Measurements from ENCODE around the gene ACTRT2.
A peak's percentile ranks its signal among the peaks of the same experiment; 100 is the strongest.

The ACTRT2 gene

GRCh38 chr1:3056641-3057040 lies 35.4 kb downstream of the ACTRT2 start:
- no peak for DNase-seq

- no peak for DNase-seq
Measured at GRCh38 chr1:3058263-3059030, 37.2 kb downstream of the ACTRT2 start.

- no peak for DNase-seq
Measured at GRCh38 chr1:3060127-3060526, 38.9 kb downstream of the ACTRT2 start.

DNA sequence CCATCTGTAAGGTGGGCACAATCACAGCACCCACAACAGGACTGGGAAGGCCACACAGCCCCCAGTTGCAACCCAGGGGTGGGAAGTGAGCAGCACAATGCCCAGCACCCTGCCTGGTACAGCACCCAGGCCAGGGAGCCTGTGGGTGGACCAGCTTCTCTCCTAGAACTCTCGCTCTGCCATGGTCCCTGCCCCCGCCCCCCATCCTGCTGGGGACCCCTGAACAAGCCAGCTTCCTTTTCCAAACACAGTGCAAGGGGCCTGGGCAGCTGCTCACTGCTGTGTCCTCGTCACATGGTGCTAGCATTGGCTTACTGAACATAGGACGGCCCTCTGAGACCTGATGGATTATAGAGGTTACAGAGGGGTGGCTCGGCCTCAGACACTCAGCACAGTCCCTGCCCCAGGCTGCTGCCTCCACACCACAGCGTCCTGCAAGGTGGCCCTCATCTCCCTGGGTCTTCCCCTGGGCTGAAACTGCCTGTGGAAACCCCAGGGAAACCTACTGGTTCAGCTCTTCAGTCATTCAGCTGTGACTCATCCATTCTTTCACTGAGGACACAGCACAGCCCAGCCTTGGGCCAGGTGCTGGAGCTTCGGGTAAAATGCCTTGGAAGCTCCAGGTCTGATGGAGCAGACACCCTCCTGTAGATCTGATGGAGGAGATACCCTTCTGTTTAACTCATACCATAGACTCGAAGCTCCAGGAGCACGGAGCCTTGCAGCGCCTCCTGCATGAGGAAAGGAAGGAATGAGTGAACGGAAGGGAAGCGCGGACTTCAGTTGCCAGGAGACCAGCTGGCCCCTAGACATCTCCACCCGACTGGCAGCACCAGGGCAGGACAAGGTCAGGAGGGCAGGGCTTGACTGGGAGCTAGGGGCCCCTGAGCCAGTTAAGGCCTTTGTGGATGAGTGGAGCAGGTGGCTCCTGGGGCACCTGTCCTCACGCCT lies 39.6 kb downstream of the ACTRT2 start:
- no peak for DNase-seq

GRCh38 chr1:3061566-3061965 lies 40.3 kb downstream of the ACTRT2 start:
- no peak for DNase-seq

DNA sequence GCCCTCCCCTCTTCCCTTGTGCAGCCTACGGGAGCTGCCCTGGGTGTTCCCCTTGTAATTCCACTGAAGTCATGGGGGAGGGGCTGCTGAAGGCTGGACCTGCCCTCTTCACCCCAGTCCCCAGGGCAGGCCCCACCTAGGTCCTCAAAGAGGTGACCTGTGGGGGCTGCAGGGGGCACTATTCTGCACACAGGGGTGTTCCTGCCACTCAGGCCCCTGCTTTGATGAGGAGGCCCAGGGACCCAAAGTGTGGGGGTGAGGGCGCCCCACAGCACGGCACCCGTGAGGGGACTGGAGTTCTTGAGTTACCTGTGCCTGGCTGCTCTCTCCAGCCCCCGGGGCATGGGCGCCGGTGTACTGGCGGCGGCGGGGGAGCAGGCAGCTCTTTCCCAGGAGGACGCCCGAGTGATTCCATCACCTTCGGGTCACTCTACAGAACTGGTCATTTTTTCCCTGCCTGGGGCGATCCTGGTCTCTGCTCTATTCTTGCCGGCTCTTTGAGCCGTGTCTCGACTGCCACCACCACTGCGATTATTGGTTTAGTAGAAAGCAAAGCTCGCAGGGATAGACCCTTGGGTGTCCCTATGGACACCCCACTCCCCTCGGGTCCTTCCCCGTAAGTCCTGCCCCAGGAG lies 40.8 kb downstream of the ACTRT2 start:
- no peak for DNase-seq

GRCh38 chr1:3062616-3063378 lies 41.5 kb downstream of the ACTRT2 start:
- DNase-seq, result no peak

- no peak for DNase-seq
Measured at GRCh38 chr1:3063379-3064295, 42.4 kb downstream of the ACTRT2 start.

DNA sequence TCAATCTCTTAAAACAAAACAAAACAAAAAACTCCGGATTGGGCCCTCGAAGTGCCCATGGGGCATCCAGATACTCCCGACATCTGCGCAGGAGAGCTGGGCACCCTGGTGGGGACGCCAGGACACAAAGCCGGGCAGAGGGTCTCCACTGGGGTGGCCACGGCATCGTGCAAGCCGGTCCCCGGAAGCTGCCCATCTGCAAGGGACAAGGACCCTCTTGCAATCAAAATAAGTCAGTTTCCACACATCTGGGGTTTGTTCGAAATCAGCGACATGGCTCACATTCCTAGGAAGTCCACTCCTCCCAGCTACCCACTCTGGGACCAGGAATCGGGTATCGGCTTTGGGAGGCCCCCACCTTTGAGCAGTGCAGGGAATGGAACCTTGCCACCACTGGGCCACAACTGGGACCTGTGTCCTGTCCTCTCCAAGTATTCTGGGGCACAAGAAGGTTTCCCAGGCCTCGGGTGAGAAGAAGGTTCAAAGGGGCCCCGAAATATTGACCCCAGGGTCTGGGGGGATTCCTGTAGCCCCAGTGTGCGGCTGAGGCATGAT lies 43.1 kb downstream of the ACTRT2 start:
- DNase-seq, result no peak

- no peak for DNase-seq
Measured at GRCh38 chr1:3064901-3065300, 43.6 kb downstream of the ACTRT2 start.

DNA sequence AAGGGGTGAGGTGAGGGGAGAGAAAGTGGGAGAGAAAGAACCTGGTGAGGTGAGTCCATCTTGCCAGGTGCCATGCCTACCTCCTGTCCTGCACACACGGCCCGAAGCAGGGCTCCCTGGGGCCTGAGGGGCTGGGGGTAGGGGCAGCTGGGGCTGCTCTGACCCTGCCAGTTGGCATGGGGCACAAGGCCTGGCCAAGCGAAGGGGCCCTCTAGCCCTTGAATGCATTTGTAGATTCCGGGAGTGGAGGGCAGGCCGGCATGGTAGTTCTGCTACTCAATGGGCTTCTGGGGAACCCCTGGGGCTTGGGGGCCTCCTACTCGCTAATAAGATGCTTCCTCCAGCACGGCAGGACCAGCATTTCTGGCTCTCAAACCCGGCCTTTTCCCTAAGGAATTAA lies 44.1 kb downstream of the ACTRT2 start:
- no peak for DNase-seq

DNA sequence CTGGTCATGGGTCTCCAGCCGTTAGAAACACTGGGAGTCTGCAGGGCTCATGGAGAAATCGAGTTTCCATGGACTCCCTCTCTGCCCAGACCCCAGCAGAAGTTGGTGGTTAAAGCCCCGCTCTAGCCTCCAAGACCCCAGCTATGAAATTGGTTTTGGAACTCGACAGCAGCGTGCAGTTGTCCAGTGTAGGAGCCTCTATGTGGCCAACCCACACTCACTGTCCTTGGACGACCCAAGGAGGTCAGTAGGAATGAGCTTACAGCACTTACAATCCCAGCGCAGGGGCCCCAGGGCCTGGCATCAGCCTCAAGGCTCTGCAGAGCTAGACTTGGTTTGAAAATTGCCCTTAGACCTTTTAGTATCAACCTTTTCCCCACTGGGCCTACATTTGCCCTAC lies 44.5 kb downstream of the ACTRT2 start:
- DNase-seq, result no peak

- no peak for DNase-seq
Measured at GRCh38 chr1:3066250-3066711, 45.0 kb downstream of the ACTRT2 start.

DNA sequence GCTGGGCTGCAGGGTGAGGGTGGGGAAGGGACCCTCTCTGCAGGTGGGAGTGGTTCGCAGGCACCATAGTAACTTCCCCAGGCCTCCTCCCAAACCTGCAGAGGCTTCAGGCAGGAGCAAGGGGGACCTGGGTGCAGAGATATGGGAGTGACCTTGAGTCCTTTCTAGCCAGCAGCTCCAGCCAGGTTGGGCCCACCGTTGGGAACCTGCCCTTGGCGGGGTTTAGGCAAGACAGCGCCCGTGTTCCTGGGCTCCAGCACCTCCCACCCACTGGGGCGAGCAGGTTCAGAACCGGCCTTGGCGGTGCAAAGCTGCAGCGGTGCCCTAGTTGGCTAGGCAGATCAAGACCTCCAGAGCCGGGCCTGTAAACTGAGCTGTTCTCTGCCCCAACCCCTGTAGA lies 45.6 kb downstream of the ACTRT2 start:
- DNase-seq, result no peak

DNA sequence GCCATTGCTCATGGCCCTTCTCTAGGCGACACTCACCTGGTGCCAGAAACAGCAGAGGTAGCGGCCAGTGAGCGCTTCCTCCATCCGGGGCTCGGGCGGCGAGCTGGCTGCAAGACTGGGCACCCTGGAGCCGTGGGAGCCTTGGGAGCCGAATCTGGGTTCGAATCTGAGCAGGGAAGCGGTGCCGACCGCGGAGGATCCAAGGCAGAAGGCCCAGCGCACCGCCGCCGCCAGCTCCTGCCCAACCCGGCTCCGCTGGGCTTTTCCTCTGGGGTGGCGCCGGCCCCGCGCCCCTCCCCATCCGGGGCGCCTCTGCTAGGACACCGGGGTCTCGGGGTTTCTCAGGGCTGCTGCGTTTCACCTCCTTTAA lies 46.0 kb downstream of the ACTRT2 start:
- no peak for DNase-seq

GRCh38 chr1:3067671-3068563 lies 46.6 kb downstream of the ACTRT2 start:
- DNase-seq, result no peak

DNA sequence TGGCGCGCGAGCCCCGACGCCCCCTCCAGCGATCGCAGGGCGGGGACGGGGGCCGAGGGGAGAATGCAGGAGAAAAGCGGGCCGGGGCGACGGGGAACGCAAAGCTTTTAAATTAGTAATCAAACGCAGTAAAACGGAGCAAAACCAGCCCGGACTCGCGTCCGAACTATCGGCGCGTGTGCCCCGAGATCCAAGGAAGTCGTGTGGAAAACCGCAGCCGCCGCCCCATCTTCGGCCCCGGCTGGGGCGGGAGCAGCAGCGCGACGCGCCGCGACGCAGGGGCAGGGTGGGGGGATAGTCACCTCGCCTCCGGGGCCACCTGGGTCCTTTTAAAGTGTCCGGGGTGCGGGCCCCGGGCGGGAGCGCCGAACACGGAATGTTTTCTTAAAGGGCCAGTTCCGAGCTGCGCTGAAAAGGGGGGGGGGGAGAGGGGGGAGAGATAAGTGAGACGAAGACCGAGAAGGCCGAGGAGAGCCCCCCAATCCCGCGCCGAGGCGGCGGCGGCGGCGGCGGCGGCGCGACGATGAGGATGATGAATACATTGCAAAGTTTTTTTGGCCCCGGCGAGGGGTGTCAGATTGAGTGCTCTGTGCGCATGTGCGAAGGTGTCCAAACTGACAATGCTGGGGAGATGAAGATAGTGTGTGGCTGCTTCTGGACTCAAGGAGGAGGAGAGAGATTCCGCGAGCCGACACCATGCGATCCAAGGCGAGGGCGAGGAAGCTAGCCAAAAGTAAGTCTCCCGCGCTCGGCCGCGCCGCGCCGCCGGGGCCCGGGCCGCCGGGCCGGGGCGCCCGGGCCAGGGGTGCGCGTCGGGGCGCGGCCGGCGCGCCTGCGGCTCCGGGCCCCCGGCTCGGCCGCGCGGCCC lies 47.5 kb downstream of the ACTRT2 start, which contains the start of gene PRDM16:
PRDM16 (plus strand) TSS at position 640 of the 868 bp plus-strand sequence; CDS start at position 697, 57 bp downstream.
- DNase-seq, result peak; percentile 69

GRCh38 chr1:3069491-3070308 lies 48.4 kb downstream of the ACTRT2 start:
- DNase-seq, result peak; percentile 51
